ENCODE measurements around the gene CHFR. TPM values are rescaled to one million over a fixed set of nuclear protein-coding genes. Genes with fewer than 3 reads are reported as not detected.

The CHFR gene
- total and polyA plus RNA-seq, 2 of the 4 experiments (the other 2 are of a cell fraction): 13.4 to 35.3 TPM

GRCh38 chr12:132824053-132824452 is 63.4 kb downstream of the CHFR start:
- Histone ChIP-seq H3K36me3 (ENCODE audit: control insufficient read depth, insufficient read depth, low read length) (peaks cover 56% of the 10 kb centered on the region), H3K4me1 (ENCODE audit: control insufficient read depth, insufficient read depth, low read length) (peaks cover 2% of the 10 kb centered on the region; the same call in 1 of the 2 replicates), H4K91ac (ENCODE audit: insufficient read depth, low read depth, low read length) (no peak overlapping the region), H2AK9ac (replicated peaks; ENCODE audit: low read depth, low read length, poor library complexity) (no peak overlapping the region), H4K8ac (ENCODE audit: low read depth in 2 of 2, low read length in 2 of 2) (no peak overlapping the region), H2BK120ac (ENCODE audit: low read depth, low read length) (no peak overlapping the region), H2AK5ac (ENCODE audit: low read depth, low read length) (no peak overlapping the region), H2BK20ac (ENCODE audit: low read depth, low read length) (no peak overlapping the region), H3K14ac (replicated peaks; ENCODE audit: low read depth, low read length) (no peak overlapping the region), H3K18ac (ENCODE audit: low read depth, low read length) (no peak overlapping the region), H3K9me3 (ENCODE audit: control insufficient read depth, insufficient read depth, low read length) (no peaks in the 10 kb centered on the region), H3K4me3 (ENCODE audit: insufficient read depth, low read depth, low read length) (no peak overlapping the region), H2BK5ac (ENCODE audit: low read depth, low read length, poor library complexity, severe bottlenecking) (no peak overlapping the region), H3K27ac (ENCODE audit: insufficient read depth, low read length) (no peak overlapping the region), H4K5ac (ENCODE audit: low read depth, low read length) (no peak overlapping the region), H4K20me1 (ENCODE audit: insufficient read depth, low read length) (peaks cover 83% of the 10 kb centered on the region), H3K23ac (ENCODE audit: low read depth, low read length) (no peak overlapping the region), H2AFZ (replicated peaks; ENCODE audit: low read length, poor library complexity) (no peak overlapping the region), H3K9me1 (ENCODE audit: insufficient read depth, low read length) (peaks cover 27% of the 10 kb centered on the region), H3K79me1 (ENCODE audit: low read depth in 1 of 2, low read length in 2 of 2) (peaks cover 0 to 77% of the 10 kb centered on the region in 2 experiments), H3K56ac (ENCODE audit: extremely low read depth, insufficient read depth, low read length) (no peak overlapping the region), H2BK15ac (ENCODE audit: low read depth, low read length) (no peak overlapping the region), H3K4ac (ENCODE audit: low read depth, low read length) (no peak overlapping the region), H3K27me3 (ENCODE audit: control insufficient read depth, insufficient read depth, low read length) (no peaks in the 10 kb centered on the region), H3K9ac (ENCODE audit: low read depth, low read length) (no peak overlapping the region), H3K4me2 (ENCODE audit: low read depth, low read length) (no peak overlapping the region)
- in situ Hi-C loops (cut with MboI; ENCODE audit: low sequenced_read_pairs): no loop called here
- dilution Hi-C loops (cut with HindIII; ENCODE audit: low sequenced_read_pairs, unreplicated experiment): no loop called here
- DNase-seq: peak; percentile 16
- no CpG with 5 or more reads among the region's 7 CpGs for WGBS, 2 experiments (ENCODE audit: extremely low coverage in 2 of 2, insufficient read length in 1 of 2)
- TF ChIP-seq RCOR1 (IDR thresholded peaks at IDR 0.05; ENCODE audit: insufficient replicate concordance, low read length) (no peak), NFE2L2 (IDR thresholded peaks at IDR 0.05; ENCODE audit: low read depth, low read length) (no peak), MXI1 (IDR thresholded peaks at IDR 0.05; ENCODE audit: borderline replicate concordance, low read depth, low read length) (no peak), POLR2A (IDR thresholded peaks at IDR 0.05; ENCODE audit: low read depth, low read length) (no peak), SMC3 (IDR thresholded peaks at IDR 0.05; ENCODE audit: low read depth, low read length) (no peak), RAD21 (IDR thresholded peaks at IDR 0.05; ENCODE audit: low read length) (no peak), CTCF (conservative IDR thresholded peaks at IDR 0.05; ENCODE audit: low read depth, low read length) (no peak), MAFK (IDR thresholded peaks at IDR 0.05; ENCODE audit: low read depth, low read length) (no peak), BHLHE40 (IDR thresholded peaks at IDR 0.05; ENCODE audit: low read depth, low read length) (no peak)
- TF ChIP-seq, protein P1, sequence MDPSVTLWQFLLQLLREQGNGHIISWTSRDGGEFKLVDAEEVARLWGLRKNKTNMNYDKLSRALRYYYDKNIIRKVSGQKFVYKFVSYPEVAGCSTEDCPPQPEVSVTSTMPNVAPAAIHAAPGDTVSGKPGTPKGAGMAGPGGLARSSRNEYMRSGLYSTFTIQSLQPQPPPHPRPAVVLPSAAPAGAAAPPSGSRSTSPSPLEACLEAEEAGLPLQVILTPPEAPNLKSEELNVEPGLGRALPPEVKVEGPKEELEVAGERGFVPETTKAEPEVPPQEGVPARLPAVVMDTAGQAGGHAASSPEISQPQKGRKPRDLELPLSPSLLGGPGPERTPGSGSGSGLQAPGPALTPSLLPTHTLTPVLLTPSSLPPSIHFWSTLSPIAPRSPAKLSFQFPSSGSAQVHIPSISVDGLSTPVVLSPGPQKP (IDR thresholded peaks at IDR 0.05; ENCODE audit: borderline replicate concordance, low read depth, low read length): no peak
- BruUV-seq (replicated peaks): no TSS peak
- CTCF ChIA-PET: no interaction called here
- POLR2A ChIA-PET (ENCODE audit: unreplicated experiment): no interaction called here
- ATAC-seq (ENCODE audit: low read depth): no peak
- intact Hi-C loops (cut with micrococcal nuclease): no loop called here
